ENCODE results near the gene WEE1.
A peak's percentile ranks its signal among the peaks of the same experiment; 100 is the strongest.
"Not testable (repeated sequence)": the region's sequence is repeated elsewhere in the genome, so short reads cannot be mapped to it uniquely, and the experiment has no call there.

The WEE1 gene

GRCh38 chr11:9573052-9573774, at the start of gene WEE1:
Gene WEE1 (plus strand): TSS chr11:9573670. CDS start chr11:9573934, 264 bp downstream.
- DNase-seq: peak; percentile 97

GRCh38 chr11:9524001-9524400, 49.5 kb upstream of the WEE1 start:
- no peak for DNase-seq

GRCh38 chr11:9525116-9525515, 48.4 kb upstream of the WEE1 start:
- no peak for DNase-seq

GRCh38 chr11:9527481-9528135, 45.9 kb upstream of the WEE1 start:
- DNase-seq: no peak

- DNase-seq: no peak
These were observed 45.4 kb upstream of the WEE1 start for GRCh38 chr11:9528136-9528501.

GRCh38 chr11:9528573-9529333, 44.7 kb upstream of the WEE1 start:
- DNase-seq: no peak

GRCh38 chr11:9529334-9529650, 44.2 kb upstream of the WEE1 start:
- DNase-seq: no peak

- no peak for DNase-seq
These were observed 43.3 kb upstream of the WEE1 start for GRCh38 chr11:9530020-9530621.

- no peak for DNase-seq
These were observed 42.4 kb upstream of the WEE1 start for GRCh38 chr11:9530901-9531625.

GRCh38 chr11:9533058-9533457, 40.4 kb upstream of the WEE1 start:
- DNase-seq: no peak

GRCh38 chr11:9533736-9534473, 39.6 kb upstream of the WEE1 start:
- no peak for DNase-seq

GRCh38 chr11:9535189-9535781, 38.2 kb upstream of the WEE1 start:
- DNase-seq: peak; percentile 12

GRCh38 chr11:9538548-9538947, 34.9 kb upstream of the WEE1 start:
- no peak for DNase-seq

- not testable (repeated sequence) for DNase-seq
These were observed 24.3 kb upstream of the WEE1 start for GRCh38 chr11:9549216-9549615.

GRCh38 chr11:9550191-9550628, 23.3 kb upstream of the WEE1 start:
- no peak for DNase-seq

GRCh38 chr11:9561279-9561982, 12.0 kb upstream of the WEE1 start:
- DNase-seq: no peak

GRCh38 chr11:9562716-9563115, 10.8 kb upstream of the WEE1 start:
- DNase-seq: no peak

- DNase-seq: no peak
These were observed 10.2 kb upstream of the WEE1 start for GRCh38 chr11:9563196-9563730.

GRCh38 chr11:9565822-9566560, 7.5 kb upstream of the WEE1 start:
- DNase-seq: peak; percentile 98

- DNase-seq: no peak
These were observed 6.9 kb upstream of the WEE1 start for GRCh38 chr11:9566561-9567063.
